DMS79 (cell line): ENCODE measurements around the gene HOXD10.
A peak's percentile ranks its signal among the peaks of the same experiment; 100 is the strongest.

Experiments
- DNase-seq: peaks from one replicate; lab custom pipeline; 2025; lab: John Stamatoyannopoulos, UW

The HOXD10 gene

DNA sequence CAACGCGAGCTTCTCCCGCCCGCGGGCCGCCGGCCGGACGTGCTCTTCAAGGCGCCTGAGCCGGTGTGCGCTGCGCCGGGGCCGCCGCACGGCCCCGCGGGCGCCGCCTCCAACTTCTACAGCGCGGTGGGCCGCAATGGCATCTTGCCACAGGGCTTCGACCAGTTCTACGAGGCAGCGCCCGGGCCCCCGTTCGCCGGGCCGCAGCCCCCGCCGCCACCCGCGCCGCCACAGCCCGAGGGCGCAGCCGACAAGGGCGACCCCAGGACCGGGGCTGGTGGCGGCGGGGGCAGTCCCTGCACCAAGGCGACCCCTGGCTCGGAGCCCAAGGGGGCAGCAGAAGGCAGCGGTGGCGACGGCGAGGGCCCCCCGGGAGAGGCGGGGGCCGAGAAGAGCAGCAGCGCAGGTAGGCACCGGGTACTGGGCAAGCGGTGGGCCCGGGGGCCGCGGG lies 8.8 kb upstream of the HOXD10 start:
- DNase-seq, result no peak

DNA sequence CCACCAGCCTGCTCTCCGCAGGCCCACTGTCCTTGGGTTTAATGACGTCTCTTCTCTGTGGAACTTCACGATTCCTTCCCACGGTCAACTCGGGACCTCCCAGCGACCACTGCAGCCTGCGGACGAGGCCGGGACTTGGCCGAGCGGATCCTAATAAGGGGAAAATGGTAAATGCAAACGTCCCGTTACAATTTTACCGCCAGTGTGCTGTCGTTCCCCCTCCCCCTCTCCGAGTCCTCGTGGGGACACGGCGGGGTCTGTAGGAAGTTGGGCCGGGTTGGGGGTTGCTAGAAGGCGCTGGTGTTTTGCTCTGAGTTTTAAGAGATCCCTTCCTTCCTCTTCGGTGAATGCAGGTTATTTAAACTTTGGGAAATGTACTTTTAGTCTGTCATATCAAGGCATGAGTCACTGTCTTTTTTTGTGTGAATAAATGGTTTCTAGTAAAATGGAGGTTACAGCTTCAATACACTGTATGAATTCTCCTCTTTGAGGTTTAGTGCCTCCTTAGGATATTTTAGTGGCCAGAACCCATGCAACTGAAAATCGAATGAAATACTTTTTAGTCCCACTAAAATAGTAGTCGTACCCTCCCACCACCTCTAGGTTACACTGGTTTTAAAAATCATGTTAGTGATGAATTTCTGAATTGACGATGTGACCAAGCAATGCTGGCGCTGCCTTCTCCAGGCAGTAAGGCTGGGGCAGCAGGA lies 7.2 kb upstream of the HOXD10 start:
- DNase-seq, result no peak

- no peak for DNase-seq
Observed at GRCh38 chr2:176109946-176110345, 6.6 kb upstream of the HOXD10 start.

DNA sequence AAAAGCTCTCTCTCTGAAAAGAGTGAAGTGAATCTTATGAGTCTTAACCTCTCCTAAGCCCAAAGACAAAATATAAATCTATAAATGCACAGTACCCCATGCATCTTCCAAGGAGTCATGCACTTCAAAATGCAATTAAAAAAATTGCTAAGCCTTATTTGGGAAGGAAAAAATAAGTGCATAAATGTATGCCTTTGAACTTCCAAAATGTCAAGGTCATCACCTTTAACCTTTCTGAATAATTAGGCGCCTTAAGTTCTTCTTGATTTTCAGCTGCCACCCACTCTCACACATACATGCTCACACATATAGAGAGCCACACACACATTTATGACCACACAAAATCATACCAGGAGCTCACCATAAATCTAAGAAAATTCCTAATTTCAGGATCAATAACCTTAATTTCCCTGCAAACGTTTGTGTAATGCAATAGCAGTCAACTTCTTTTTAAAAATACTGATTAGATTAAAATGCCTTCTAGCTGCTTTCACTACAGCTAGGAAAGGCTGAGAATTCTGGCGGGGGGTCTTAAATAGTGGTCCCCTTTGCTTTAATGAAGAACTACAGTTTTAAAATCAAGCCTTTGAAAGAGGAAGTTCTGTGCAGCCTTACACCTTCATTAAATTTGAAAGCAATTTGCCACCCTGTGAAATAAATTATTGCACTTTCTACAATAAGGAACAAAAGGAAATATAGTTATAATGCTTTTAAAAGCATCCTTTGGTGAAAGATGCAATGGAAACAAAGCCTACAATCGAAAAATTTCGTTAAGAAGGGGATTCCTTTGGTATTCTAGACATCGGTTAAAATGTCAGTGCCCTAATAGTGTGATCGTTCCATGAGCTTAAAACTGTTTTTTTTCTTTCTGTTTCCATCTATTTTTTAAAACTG lies 5.9 kb upstream of the HOXD10 start:
- DNase-seq, result no peak

- peak; percentile 81 for DNase-seq
Observed at GRCh38 chr2:176111309-176111663, 5.3 kb upstream of the HOXD10 start.

DNA sequence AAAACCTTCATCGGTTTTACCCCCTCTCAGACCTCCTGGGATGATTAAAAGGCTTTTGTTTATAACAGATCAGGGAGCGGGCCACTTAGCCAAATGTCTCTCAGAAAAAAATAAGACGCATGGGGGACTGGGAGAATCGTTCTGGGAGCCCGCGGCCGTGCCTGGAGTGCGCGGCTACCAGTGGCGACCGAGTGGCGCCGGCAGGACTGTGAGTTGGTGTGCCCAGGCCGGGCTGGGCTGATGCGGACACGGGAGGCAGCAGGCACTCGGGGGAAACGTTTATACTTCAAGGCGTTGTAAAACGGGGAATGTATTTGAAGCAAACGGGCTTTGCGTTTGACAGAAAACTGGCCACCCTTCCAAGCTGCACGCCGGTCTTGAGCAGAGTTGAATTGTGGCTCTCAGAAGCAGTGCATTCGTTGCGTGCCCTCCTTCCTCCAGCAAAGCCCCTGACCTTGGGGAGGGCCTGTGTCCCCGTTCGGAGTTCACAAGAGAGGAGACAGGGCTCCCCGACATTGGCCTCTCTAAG lies 4.7 kb upstream of the HOXD10 start:
- DNase-seq, result no peak

GRCh38 chr2:176112375-176113302 lies 3.9 kb upstream of the HOXD10 start:
- no peak for DNase-seq

- peak; percentile 70 for DNase-seq
Observed at GRCh38 chr2:176114120-176114929, 2.3 kb upstream of the HOXD10 start.

DNA sequence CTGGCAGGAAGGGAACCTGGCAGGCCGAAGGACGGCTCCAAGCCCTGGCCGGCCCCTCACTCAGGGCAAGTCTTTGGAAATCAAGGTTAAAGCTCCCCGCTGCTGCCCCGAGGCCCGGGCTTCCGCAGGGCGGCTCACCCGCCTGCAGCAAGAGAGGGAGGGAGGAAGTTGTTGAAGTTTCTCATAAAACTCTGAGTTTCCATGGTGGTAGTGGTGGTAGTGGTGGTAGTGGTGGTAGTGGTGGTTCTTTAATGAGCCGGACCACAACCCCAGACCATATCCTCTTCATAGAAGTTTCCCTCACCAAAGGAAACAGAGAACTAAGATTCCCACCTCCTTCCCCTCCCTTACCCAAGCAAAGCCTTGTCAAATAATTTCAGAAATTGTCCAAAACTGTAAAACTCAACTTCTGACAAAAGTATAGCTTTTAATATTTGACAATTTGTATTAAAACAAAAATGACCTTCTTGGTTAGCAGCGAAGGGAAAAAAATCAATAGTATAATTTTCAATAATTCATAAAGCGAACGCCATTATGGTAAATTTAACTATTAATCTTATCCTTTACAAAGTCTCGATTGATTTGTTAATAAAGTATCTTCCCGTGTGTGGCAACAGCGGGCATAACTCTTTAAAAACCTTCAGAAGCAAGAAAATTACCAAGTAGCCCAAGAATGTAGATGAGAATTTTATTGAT lies 1.5 kb upstream of the HOXD10 start:
- no peak for DNase-seq

DNA sequence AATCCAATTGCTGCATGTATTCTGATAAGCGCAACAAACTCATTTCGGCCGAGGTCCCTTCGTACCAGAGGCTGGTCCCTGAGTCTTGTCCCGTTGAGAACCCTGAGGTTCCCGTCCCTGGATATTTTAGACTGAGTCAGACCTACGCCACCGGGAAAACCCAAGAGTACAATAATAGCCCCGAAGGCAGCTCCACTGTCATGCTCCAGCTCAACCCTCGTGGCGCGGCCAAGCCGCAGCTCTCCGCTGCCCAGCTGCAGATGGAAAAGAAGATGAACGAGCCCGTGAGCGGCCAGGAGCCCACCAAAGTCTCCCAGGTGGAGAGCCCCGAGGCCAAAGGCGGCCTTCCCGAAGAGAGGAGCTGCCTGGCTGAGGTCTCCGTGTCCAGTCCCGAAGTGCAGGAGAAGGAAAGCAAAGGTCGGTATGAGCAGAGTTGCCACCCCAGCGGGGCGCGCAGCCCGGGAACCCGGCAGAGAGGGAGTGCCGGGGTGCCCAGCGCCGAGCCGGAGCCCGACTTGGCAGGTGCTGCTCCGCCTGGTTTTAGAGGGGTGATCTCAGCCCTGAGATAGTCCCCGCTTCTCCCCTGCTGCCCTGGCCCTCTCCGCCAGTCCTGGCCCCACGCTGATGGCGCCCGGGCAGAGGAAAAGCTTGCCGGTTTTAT lies 714 bp downstream of the HOXD10 start:
- no peak for DNase-seq

DNA sequence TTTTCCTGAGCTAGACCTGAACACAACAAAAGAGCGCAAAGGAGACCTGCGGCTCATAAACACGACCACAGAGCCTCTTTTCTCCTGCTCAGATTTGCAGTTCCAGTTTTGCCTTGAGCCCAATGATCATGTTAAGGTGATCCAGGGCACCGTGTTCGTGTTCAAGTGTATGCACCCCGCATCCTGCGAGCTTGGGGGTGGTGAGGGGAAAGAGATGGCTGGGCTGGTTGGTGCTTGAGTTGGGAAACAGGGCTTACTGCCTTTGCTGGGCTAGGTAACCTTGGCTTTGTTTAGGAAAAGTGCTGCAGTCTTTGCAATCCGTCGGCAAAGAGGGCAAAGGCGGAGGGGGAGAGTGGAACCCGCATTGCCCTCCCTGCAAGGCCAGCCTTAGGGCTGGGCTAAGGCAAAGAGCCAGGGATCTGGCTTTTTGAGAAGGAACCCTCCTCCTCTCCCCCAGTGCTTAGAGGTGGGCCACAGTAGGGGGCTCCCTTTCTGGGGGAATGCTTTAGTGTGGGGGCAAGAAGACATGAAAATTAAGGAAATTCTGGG lies 1.3 kb downstream of the HOXD10 start:
- DNase-seq, result no peak

- peak; percentile 69 for DNase-seq
Observed at GRCh38 chr2:176118601-176119339, 2.2 kb downstream of the HOXD10 start.

DNA sequence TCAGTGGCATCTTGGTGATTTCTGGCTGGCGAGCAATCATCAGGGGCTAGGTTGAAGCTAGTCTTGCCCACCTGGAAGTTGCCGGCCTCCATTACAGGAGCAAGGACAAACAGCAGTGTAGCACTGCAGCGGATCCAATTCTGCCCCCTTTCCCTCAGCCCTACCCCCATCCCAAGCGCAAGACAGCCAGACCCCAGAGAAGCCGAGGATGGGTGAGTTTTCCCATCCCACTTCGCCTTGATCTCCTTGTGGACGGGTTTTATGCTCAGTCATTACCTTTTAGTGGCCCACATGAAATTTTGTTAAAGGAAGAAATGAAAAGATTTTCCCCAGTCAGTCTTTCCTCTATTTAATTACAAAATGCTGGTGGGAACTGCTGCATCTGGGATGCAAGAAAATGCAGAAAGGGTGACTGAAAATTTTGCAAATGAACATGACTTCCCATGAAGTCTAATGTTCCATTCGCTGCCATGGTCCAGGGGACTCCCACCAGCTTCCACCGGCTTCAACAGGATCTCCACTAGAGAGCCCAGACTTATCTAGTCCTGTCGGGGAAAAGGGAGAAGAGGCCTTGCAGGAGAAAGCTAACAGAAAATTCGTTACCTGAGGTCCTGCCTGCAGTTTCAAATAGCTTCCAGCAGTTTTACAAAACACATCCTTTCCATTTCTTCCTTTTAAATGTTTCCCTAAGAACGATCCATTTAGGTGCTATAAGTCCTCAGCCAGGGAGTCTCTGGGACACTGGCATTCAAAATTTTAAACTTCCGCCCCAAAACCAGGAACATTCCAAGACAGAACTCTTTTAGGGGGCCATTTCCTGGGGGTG lies 4.0 kb downstream of the HOXD10 start:
- no peak for DNase-seq

GRCh38 chr2:176121190-176122051 lies 4.8 kb downstream of the HOXD10 start:
- DNase-seq, result no peak

GRCh38 chr2:176122052-176122682 lies 5.6 kb downstream of the HOXD10 start:
- DNase-seq, result peak; percentile 34

GRCh38 chr2:176122683-176123410 lies 6.3 kb downstream of the HOXD10 start, which contains the start of gene HOXD9:
TSS of gene HOXD9 (plus strand) at chr2:176122719. CDS start at chr2:176122769, 50 bp downstream.
- DNase-seq, result no peak
